Umbilical cord (tissue), 2 donors: ENCODE measurements around the gene RNF175. TPM values are rescaled to one million over a fixed set of nuclear protein-coding genes. Genes with fewer than 3 reads are reported as not detected.
A peak's percentile ranks its signal among the peaks of the same experiment; 100 is the strongest.

Source experiments
- DNase-seq: peaks from one replicate; pipeline ENCODE4 v3.0.0-alpha.2; 2015; ENCODE audit warnings: low spot score
- total RNA-seq: library from RNA; depleted of rRNA; stranded (reverse); fragments of >200 nt; gene quantifications from one replicate; pipeline ENCODE4 v1.2.3, GENCODE V29; 2014; ENCODE audit warnings: low replicate concordance; ENCODE audit not compliant: insufficient read depth

The RNF175 gene
- total RNA-seq, 1 donor from 2014 or later = 1.7 TPM

DNA sequence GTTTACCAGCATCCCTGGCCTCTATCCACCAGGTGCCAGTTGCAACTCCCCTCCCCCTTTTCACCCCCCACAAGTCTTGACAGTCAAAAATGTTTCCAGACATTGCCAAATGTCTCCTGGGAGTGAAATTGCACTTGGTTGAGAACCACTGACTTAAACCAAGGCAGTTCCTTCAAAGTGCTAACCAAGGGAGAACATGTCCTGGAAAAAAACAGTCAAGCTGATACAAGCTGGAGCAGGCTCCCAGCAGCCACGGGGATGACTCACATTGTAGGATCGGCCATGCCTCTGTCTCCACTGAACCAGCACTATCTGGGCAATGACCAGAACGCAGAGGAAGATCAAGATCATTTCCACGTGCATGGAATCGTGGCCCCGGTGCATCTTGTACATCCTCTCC is 11.4 kb downstream of the RNF175 start:
- peak; percentile 85 for DNase-seq

- no peak for DNase-seq
Observed at GRCh38 chr4:153747406-153747955, 12.3 kb downstream of the RNF175 start.

DNA sequence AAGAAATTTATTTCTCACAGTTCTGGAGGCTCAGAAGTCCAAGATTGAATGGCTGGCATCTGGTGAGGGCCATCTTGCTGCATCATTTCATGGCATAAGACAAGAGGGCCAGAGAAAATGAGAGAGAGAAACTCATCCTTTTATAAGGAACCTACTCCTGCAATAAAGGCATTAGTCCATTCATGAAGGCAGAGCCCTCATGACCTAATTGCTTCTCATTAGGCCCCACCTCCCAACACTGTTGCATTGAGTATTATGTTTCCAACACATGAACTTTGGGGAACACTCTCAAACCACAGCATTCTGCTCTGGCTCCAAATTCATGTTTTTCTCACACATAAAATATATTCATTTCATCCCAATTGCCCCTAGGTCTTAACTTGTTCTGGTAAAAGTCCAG is 14.2 kb downstream of the RNF175 start:
- no peak for DNase-seq

DNA sequence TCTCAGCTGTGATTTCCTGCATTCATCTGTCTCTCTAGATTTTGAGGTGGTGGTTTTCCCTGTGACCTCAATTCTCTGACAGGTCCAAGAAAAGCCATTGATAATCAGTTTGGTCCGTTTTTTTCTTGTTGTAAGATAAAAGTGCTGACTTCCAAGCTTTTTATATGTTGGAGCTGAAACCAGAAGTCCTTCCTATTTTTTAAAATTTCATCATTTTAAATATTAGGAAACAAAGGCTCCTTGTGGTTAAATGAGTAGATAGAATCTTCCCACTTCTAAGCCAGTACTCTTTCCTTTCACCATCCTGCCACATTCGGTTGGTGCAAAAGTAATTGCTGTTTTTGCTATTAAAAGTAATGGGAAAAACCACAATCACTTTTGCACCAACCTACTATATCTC is 18.3 kb downstream of the RNF175 start:
- DNase-seq = no peak

DNA sequence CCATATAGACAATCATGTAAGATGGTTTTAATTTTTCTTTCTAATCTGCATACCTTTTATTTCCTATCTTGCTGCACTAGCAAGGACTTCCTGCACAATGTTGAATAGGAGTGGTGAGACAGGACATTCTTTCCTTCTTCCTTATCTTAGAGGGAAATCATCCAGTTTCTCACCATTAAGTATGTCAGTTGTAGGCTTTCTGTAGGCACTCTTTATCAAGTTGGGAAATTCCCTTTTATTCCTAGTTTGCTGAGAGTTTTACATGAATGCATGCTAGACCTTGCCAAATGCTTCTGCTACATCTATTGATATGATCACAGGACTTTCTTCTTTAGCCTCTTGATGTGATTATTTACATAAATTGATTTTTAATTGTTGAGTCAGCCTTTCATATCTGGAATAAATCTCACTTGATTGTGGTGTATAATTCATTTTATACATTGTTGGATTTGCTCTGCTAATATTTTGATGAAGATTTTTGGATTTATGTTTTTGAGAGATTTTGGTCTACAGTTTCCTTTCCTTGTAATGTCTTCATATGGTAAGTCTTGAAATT is 23.8 kb downstream of the RNF175 start:
- no peak for DNase-seq

- DNase-seq = no peak
Observed at GRCh38 chr4:153733751-153734448, 25.9 kb downstream of the RNF175 start.

DNA sequence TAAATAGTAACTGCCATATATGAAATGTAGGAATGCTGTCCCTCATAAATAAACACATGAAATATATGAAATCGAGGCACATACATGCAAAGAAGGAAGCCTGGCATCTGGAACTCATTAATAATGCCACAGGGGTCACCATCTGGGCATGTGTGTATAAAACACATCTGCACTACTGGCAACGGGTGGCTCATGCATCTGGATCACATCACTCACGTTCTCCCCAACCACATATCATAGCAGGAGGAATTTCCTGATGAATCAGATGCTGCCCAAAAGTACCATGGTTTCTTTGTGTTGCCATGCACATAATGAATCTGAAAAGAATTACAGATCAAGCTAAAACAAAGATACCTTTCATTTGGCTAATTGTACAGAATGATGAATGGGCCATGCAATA is 28.6 kb downstream of the RNF175 start:
- peak; percentile 42 for DNase-seq

DNA sequence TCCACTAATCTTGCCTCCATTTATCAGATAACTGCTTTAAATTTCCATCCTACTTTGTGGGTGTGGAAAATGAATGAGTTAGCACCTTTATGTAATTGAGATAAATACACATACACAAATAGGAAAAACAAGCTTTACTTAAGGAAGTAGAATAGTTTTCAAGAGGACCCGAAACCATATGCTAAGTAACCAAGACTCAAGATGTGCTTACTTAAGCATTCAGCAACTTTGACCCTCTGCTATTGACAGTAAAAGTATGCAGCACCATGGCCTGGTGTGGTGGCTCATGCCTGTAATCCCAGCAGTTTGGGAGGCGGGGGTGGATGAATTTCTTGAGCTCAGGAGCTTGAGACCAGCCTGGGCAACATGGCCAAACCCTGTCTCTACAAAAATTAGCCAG is 29.9 kb downstream of the RNF175 start:
- DNase-seq = no peak

- DNase-seq = no peak
Observed at GRCh38 chr4:153728660-153729059, 31.2 kb downstream of the RNF175 start.

GRCh38 chr4:153728151-153728550 is 31.7 kb downstream of the RNF175 start:
- DNase-seq = no peak

DNA sequence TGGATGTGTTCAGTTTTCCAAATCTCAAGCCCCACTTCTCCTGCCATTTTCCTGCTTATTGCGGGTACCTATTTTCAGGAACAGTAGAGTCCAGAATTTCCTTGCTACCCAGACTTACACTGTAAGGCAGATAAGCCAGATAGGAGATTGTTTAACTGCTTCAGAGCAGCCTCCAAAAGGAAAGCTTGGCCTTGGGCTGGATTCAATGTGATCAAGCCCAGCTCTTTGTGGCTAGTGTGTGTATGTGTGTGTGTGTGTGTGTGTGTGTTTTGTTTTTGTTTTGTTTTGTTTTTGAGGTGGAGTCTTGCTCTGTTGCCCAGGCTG is 34.0 kb downstream of the RNF175 start:
- no peak for DNase-seq

GRCh38 chr4:153725136-153725830 is 34.5 kb downstream of the RNF175 start:
- no peak for DNase-seq

GRCh38 chr4:153724606-153725005 is 35.2 kb downstream of the RNF175 start:
- no peak for DNase-seq

DNA sequence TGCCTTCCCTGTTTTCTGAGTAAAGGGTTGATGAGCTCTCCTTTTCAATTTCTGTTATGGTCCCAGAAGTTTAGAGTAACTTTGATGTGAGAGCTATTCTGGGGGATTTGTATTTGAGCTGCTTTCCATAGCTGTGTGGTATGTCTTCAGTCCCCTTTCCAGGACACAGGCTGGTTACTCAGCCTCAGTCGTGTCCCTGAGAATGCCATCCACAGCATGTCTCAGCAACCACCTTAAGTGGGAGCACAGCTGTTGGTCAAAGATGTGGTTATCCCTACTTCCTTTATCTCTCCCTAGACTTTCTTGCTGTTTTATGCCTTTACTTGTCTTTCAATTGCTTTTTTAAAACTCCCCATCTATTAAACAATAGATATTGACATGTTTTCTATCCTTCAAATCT is 37.8 kb downstream of the RNF175 start:
- DNase-seq = no peak

DNA sequence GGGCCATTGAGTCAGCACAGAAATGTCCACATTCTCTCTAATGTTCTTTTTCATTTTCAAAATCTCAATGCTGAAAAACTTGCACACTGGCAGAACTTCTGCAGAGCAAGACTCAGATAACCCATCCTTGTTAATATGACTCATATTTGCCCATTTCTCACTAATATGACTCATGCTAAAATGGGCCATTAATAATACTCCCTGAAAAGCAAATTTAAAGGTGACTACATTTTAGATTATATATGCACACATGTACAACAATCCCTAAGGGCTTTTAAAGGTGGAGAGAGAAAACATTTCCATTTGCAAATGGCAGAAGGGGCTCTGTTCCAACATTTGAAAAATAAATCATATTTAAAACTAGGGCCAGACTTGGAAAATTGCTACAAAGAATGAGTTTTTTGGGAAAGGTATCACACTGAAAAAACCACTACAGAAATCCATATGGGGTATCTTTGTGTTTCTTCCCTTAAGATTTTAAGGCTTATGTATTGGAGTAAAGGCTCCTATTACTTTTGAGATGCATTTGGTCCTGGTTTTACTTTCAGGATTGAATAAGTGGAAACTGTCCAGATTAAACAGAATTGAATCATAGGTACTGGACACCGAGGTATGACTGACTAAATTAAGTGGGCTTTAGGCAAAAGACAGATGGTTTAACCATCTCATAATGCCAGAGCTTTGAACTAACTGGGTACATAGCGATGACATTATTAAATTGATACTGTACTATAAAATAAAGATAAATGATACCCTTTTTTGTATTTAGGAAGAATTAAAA is 45.8 kb downstream of the RNF175 start:
- peak; percentile 24 for DNase-seq

- DNase-seq = no peak
Observed at GRCh38 chr4:153710681-153711080, 49.1 kb downstream of the RNF175 start.

DNA sequence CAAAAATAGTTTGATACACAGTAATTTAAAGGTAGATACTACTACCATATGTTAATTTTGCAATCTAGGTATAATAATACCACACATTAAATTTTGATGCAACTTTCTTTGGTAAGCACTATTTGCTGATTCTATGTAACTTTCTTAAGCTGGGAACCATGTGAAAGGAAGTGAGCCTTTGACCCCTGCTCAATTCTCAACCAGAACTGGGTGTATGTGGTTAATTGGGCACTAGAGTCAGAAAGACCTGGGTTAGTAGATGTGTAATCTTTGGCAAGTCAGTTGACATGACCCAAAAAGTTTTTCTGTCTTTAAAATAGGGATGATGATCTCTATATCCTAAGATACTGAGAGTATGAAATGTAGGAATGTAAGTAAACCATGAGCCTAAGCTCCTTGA is 53.3 kb downstream of the RNF175 start:
- no peak for DNase-seq

DNA sequence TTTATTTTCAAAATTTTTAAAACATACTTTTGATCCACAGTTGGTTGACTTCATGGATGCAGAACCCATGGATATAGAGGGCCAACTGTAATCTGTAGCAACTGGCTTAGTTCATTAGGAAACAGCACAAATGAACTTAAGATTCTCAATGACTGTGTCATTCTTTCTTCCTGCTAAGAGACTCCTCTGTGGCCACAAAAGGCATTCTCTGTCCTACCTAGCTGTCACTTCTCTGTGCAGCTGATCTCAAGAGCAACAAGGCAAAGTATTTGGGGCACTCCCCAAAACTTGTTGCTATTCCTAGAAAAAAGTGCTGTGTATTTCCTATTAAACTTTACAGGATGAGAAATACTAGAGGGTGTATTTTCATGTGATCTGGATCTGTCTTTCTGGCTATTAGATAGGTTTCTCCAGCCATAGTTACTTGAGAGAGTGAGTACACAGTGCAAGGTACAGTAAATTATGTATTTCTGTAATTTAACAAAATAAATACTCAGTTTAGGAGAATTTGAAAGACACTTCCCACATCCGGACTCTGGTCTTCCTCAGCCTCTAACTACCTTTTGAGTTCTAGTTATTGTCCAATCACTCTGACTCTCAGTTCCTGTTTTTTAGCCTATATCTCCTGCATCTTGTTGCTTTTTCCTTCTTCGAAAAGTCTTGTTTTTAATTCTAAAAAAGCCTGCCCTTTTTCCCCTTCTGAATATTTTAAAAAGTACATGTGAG is 53.9 kb downstream of the RNF175 start:
- DNase-seq = no peak

DNA sequence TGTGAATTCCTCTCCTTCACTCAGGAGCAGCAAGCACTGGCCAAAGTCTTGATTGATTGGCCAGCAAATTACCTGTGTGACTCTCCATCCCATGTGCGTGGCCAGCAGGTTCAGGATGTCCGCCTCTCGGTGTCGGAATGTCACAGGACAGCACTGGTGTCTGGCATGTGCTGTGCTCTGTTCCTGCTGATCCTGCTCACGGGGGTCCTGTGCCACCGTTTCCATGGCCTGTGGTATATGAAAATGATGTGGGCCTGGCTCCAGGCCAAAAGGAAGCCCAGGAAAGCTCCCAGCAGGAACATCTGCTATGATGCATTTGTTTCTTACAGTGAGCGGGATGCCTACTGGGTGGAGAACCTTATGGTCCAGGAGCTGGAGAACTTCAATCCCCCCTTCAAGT is 55.3 kb downstream of the RNF175 start:
- no peak for DNase-seq

DNA sequence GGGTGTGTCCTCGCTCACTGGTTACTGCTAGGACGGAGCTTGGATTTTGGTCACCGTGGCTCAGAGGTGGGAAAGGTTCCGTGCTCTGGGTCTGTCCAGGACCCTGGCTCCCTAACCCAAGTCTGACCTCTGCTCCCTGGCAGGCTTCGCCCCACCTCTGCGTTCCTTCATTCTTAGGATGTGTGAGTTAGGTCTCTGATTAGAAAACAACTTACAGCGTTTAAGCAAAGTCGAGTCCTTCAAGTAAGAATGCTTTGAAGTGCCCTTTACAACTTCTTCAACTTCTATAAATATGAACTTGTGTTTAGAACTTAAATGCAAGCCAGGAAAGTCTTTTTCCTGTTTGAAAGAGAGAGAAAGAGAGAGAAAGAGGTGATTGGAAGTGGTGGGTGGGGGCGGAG is 74.9 kb downstream of the RNF175 start:
- DNase-seq = no peak

DNA sequence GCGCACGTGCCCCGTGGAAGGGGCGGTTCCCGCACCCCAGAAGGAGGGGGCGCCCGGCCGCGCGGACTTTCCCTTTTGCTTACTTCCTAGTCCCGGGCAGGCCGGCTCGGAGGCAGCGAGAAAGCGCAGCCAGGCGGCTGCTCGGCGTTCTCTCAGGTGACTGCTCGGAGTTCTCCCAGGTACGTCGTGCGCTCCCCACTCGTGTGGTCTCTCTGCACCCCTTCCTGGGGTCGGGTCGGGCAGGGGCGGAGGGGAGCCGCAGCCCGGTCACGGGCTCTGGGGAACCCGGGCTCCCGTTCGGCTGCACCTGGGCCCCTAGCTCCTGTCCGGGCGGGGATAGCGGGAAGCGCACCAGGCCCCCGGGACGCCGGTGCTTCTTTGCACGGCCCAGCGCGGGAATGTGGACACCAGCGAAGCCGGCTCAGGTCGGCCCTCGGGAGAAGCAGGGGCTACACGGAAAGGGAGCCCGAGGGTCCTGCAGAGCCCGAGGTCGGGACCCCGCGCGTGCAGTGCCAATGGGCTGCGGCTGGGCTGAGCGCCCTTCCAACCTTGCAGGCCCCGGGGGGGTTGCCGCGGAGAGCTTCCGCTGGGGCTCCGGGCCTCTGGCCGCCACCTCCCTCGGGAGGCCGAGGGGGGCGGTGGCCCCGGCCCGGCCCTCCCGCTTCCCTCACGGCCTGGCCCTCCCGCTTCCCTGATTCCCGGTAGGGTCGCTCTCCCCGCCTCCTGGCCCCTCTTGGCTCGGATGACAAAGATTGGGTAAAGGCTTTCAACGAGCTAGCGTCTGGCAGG is 75.4 kb downstream of the RNF175 start, which contains the start of gene TLR2:
Gene TLR2 (plus strand): TSS at position 99 of the 789 bp plus-strand sequence. CDS start 18,628 bp downstream, outside the sequence.
- peak; percentile 45 for DNase-seq
